SK-N-MC (cell line): Measurements from ENCODE around the gene FADS2.

Experiments used
- DNase-seq: peaks from one replicate; pipeline ENCODE4 v3.0.0-alpha.2; 2011; ENCODE audit warnings: low read depth, low spot score
- H3K27ac ChIP-seq: fragments of 200-600 bp; sonication (generic); 2 replicates; pipeline ENCODE4 v1.5.1; 2016; ENCODE audit warnings: mixed run types
- H3K36me3 ChIP-seq: fragments of 200-600 bp; sonication (generic); 2 replicates; pipeline ENCODE4 v1.6.1; 2017; ENCODE audit warnings: antibody characterized with exemption, low read length, mixed read lengths; ENCODE audit not compliant: insufficient read depth
- H3K4me3 ChIP-seq: fragments of 200-600 bp; sonication (generic); 2 replicates; pipeline ENCODE4 v1.5.1; 2016
- H3K9ac ChIP-seq: fragments of 200-600 bp; sonication (generic); 2 replicates; pipeline ENCODE4 v1.8.0; 2017; ENCODE audit warnings: mixed run types, mixed read lengths; ENCODE audit not compliant: insufficient read length
- H3K9me3 ChIP-seq: fragments of 200-600 bp; sonication (generic); 2 replicates; pipeline ENCODE4 v1.6.1; 2017; ENCODE audit warnings: low read depth, mild to moderate bottlenecking, antibody characterized with exemption, low read length, moderate library complexity, mixed read lengths
- EZH2 ChIP-seq: fragments of 200-600 bp; sonication (generic); IDR thresholded peaks from one replicate; pipeline ENCODE4 v1.6.1; 2017; ENCODE audit warnings: antibody characterized with exemption
- FOXP2 ChIP-seq: optimal IDR thresholded peaks from 2 replicates; pipeline ENCODE3; 2011; ENCODE audit warnings: mild to moderate bottlenecking, moderate library complexity; ENCODE audit not compliant: insufficient read depth; ENCODE audit errors: extremely low read length, control extremely low read depth
- POLR2AphosphoS5 ChIP-seq: IDR thresholded peaks from 2 replicates; pipeline ENCODE4 v1.6.1; 2012; ENCODE audit warnings: mild to moderate bottlenecking, low read depth, low read length, borderline replicate concordance

FADS2 gene

DNA sequence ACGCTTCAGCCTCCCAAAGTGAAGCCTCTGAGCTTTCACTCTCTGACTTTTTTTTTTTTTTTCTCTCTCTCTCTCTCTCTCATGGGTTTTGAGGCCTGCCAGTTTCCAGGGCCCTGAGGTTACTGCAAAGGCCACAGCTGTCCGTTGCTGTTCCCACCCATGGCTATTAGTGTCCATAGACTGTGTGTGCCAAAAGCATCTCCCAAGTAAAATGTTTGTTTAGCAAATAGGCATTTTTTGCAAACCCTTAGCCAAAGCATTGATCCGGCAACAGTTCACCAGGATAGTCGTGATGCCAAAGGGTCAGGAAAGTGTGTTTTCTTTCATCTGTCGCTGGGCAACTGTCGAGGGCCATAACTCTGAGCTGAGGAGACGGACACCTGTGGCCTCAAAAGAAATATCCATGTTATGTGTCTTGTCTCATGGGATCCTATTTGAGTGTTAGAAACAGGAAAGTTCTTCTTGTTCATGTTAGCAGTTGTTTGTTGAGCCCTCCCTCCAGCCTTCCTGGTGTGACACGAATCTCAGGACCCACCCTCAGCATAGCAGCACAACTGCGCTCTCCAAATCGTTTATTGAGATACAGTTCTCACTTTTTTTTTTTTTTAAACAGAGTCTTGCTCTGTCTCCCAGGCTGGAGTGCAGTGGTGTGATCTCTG, 18.4 kb downstream of the FADS2 start:
- peaks cover 100% of the 10 kb centered on the region for H3K36me3 ChIP-seq
- H3K27ac ChIP-seq: peak overlapping the region; percentile 68; the same call in 1 of the 2 replicates

DNA sequence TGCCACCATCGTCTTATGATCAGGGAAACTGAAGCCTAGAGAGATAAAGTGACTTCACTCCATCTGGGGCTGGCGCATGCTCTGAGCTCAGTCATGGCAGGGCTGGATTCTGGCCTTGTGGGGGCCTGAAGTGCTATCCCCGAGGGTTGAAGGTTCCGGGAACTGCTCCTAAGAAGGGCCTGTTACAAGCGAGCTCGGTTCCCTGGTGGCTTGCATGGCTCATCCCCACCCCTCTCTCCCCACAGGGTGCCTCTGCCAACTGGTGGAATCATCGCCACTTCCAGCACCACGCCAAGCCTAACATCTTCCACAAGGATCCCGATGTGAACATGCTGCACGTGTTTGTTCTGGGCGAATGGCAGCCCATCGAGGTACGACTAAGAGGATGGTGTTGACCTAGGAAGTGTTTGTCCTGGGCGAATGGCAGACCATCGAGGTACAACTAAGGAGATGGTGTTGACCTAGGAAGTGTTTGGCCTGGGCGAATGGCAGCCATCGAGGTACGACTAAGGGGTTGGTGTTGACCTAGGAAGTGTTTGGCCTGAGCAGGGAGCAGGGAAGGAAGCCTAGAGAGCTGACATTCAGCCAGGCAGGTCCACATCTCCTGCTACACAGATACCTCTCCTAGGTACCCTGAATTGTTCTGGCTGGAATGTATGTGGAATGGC, 19.9 kb downstream of the FADS2 start:
- H3K36me3 ChIP-seq: peaks cover 98% of the 10 kb centered on the region
- H3K9me3 ChIP-seq: no peaks in the 10 kb centered on the region
- H3K9ac ChIP-seq: no peak overlapping the region
- TF ChIP-seq POLR2AphosphoS5 (no peak; the same call in 1 of the 2 replicates), EZH2 (no peak), FOXP2 (no peak)
- no peak overlapping the region for H3K4me3 ChIP-seq
- peak overlapping the region; percentile 54; the same call in 1 of the 2 replicates for H3K27ac ChIP-seq
- no peak for DNase-seq

More for the DNA sequence above, 18.4 kb downstream of the FADS2 start:
- TF ChIP-seq FOXP2: no peak
- TF ChIP-seq POLR2AphosphoS5: no peak
- TF ChIP-seq EZH2: no peak
- no peak for DNase-seq
- no peak overlapping the region for H3K4me3 ChIP-seq
- no peaks in the 10 kb centered on the region for H3K9me3 ChIP-seq
- H3K9ac ChIP-seq: no peak overlapping the region

DNA sequence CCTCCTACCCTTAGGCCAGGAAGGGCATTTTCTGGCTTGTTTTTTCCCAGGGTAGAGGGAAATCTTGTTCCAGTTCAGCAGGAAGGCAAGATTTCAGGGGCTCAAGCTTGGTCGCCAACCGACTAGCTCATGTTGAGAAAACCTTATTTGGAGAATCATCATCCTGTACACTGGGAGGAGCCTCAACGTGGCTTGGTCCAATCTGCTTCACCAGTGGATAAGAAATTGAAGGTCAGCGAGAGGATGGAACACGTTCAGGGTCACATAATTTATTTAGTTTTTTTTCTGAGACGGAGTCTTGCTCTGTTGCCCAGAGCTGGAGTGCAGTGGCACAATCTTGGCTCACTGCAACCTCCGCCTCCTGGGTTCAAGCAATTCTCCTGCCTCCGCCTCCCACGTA, 20.5 kb downstream of the FADS2 start:
- Histone ChIP-seq H3K4me3 (no peak overlapping the region), H3K36me3 (peaks cover 95% of the 10 kb centered on the region), H3K9me3 (no peaks in the 10 kb centered on the region), H3K9ac (no peak overlapping the region), H3K27ac (peak overlapping the region; percentile 36; the same call in 1 of the 2 replicates)
- no peak for DNase-seq
- no peak for TF ChIP-seq POLR2AphosphoS5
- no peak for TF ChIP-seq EZH2
- TF ChIP-seq FOXP2: no peak

DNA sequence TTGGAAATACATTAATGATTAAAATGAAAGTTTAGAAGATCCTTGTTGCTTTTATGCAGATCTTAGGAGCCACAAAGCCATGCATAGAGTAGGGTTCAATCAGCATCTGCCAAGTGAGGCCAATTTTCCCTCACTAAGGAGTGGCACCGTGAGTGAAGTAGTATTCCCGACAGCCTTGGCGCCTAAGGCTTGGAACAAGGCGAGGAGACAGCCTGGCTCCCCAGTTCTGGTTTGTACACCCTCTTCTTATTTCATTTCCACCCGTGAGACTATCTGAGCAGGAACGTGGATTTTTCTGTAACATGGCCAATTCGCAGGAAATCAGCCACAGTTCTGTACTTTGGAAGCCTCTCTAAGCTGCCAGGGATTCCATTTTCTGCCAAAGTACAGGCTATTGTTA, 22.6 kb downstream of the FADS2 start:
- Histone ChIP-seq H3K4me3 (no peak overlapping the region), H3K9me3 (no peaks in the 10 kb centered on the region), H3K27ac (peak overlapping the region; percentile 89), H3K9ac (no peak overlapping the region), H3K36me3 (peaks cover 95% of the 10 kb centered on the region)
- TF ChIP-seq FOXP2 (no peak), POLR2AphosphoS5 (no peak), EZH2 (no peak)
- no peak for DNase-seq

DNA sequence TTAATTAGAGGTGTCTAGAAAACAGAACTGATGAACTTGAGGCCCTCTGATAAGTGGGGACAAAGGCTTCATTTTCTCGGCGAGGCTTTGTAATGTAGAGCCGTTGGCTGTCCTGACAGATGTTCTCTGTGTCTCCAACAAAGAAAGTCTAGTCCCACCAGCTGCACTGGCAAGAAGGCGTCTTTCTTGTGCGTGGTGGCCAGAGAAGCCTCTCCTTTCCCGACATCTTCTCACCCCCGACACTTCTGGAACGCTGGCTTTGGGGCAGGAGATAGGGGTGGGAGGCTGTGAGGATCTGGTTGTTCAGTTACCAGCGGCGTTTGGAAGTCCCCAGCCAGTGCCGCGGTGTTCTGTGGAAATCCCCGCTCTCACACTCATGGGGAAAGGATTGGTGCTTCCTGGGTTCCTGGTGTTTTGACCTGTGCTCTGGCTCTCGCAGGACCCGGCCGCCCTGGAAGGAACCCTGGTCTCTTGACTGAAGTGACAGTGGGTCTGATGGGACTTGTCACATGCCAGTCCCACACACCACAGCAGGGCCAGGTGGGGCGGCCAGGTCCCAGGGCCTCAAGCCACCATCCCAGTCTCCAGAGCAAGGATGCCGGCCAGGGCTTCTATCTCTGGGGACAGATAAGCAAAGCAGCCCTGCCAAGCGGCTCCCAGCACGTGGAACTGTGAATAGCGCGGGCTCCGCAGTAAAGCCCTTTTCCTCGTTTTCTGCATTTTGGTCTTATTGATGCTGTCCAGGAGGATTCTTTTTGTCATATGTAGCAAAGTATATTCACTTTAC, 23.2 kb downstream of the FADS2 start:
- no peak overlapping the region for H3K9ac ChIP-seq
- peak overlapping the region; percentile 89 for H3K27ac ChIP-seq
- no peak for DNase-seq
- TF ChIP-seq POLR2AphosphoS5: no peak
- TF ChIP-seq FOXP2: no peak
- no peak overlapping the region for H3K4me3 ChIP-seq
- no peaks in the 10 kb centered on the region for H3K9me3 ChIP-seq
- H3K36me3 ChIP-seq: peaks cover 95% of the 10 kb centered on the region

DNA sequence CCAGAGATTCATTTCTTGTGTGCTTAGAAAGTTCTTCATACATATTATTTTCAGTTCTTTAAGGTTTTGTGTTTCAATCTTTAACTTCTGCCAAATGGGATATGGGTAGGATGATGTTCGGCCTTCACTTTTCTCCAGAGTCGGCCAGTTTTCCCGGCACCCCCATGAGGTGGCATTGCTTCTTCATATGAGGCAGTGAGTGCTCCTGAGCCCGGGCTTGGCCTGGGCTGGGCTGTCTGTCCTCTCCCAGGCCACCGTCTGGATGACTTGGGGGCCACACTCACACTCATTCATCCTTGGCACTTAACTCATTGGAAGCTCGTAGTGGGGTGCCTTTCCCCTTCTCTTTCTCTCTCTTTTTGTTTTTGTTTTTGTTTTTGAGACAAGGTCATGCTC, 23.8 kb downstream of the FADS2 start:
- H3K27ac ChIP-seq: peak overlapping the region; percentile 89
- no peak for DNase-seq
- H3K36me3 ChIP-seq: peaks cover 95% of the 10 kb centered on the region
- no peak overlapping the region for H3K4me3 ChIP-seq
- H3K9me3 ChIP-seq: no peaks in the 10 kb centered on the region
- TF ChIP-seq EZH2 (no peak), POLR2AphosphoS5 (no peak), FOXP2 (no peak)
- no peak overlapping the region for H3K9ac ChIP-seq

DNA sequence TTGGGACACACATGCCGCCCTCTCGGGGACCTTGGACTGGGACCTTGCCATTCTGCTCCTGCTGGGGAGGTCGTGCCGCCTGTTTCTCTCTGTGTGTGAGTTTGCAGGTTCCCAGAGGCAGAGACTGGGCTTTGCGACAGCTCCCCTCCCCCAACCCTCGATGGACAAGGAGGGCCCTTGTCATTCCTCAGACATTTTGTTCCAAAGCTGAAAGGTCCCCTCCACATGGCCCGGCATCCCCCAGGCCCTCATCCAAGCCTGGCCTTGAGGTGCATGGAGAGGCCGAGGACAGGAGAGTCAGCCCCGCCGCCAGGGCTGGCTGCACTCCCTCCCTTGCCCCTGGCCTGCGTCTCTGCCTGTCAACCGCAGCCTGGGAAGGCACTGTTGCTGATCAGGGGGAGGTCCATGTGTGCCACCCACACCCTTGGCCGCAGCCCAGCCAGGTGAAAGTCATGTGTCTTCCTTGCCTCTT, 25.6 kb downstream of the FADS2 start:
- Histone ChIP-seq H3K9me3 (no peaks in the 10 kb centered on the region), H3K27ac (peak overlapping the region; percentile 89), H3K4me3 (no peak overlapping the region), H3K36me3 (peaks cover 95% of the 10 kb centered on the region), H3K9ac (no peak overlapping the region)
- no peak for DNase-seq
- TF ChIP-seq POLR2AphosphoS5 (no peak; the same call in 1 of the 2 replicates), FOXP2 (no peak), EZH2 (no peak)
